Nephron progenitor cell (in vitro differentiated cells): ENCODE results near the gene STK39.

Experiments
- DNase-seq: peaks from one replicate; pipeline ENCODE4 v3.0.0; 2021
- H3K27ac Mint-ChIP-seq: 2 replicates; pipeline ENCODE4 v1.8.0; 2021; ENCODE audit warnings: mild to moderate bottlenecking, moderate library complexity, mixed read lengths
- H3K27me3 Mint-ChIP-seq: 2 replicates; pipeline ENCODE4 v1.8.0; 2021; ENCODE audit warnings: mild to moderate bottlenecking, low read depth, mixed read lengths; ENCODE audit not compliant: poor library complexity
- H3K36me3 Mint-ChIP-seq: 2 replicates; pipeline ENCODE4 v1.8.0; 2021; ENCODE audit warnings: low read depth, mixed read lengths
- H3K4me1 Mint-ChIP-seq: 2 replicates; pipeline ENCODE4 v1.8.0; 2021; ENCODE audit warnings: mixed read lengths
- H3K4me3 Mint-ChIP-seq: 2 replicates; pipeline ENCODE4 v1.8.0; 2021; ENCODE audit warnings: mild to moderate bottlenecking, moderate library complexity, mixed read lengths
- H3K9me3 Mint-ChIP-seq: 2 replicates; pipeline ENCODE4 v1.8.0; 2021; ENCODE audit warnings: mild to moderate bottlenecking, moderate library complexity, mixed read lengths
- TF ChIP-seq, protein P1 (sequence below): fragments of 200-600 bp; sonication (generic); IDR thresholded peaks from 2 replicates; pipeline ENCODE4 v1.5.0; 2021; ENCODE audit warnings: antibody characterized with exemption

STK39 gene

DNA sequence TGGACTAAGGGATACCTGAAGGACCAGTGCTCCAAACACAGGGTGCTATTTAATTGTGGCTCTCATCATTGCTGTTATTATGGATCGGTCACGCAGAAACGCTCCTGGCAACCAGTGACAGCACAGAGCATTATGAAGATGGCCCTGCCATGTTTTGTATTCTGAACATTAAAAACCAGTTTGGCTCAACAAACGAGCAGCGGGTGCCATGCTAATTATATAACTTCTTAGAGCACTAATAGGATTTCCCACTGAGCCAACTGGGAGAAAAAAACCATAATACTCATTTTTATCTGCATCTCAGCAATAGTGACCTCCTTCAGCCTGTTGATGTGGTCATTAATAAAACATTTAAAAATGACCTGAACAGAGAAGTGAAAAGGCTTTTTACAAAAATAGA is 212.8 kb downstream of the STK39 start:
- no peaks in the 10 kb centered on the region for H3K9me3 Mint-ChIP-seq
- peaks cover 24% of the 10 kb centered on the region for H3K36me3 Mint-ChIP-seq
- H3K4me1 Mint-ChIP-seq = no peaks in the 10 kb centered on the region
- TF ChIP-seq, protein P1, sequence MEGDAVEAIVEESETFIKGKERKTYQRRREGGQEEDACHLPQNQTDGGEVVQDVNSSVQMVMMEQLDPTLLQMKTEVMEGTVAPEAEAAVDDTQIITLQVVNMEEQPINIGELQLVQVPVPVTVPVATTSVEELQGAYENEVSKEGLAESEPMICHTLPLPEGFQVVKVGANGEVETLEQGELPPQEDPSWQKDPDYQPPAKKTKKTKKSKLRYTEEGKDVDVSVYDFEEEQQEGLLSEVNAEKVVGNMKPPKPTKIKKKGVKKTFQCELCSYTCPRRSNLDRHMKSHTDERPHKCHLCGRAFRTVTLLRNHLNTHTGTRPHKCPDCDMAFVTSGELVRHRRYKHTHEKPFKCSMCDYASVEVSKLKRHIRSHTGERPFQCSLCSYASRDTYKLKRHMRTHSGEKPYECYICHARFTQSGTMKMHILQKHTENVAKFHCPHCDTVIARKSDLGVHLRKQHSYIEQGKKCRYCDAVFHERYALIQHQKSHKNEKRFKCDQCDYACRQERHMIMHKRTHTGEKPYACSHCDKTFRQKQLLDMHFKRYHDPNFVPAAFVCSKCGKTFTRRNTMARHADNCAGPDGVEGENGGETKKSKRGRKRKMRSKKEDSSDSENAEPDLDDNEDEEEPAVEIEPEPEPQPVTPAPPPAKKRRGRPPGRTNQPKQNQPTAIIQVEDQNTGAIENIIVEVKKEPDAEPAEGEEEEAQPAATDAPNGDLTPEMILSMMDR = no peak
- DNase-seq = no peak
- no peak overlapping the region for H3K4me3 Mint-ChIP-seq
- no peak overlapping the region for H3K27ac Mint-ChIP-seq
- H3K27me3 Mint-ChIP-seq = peaks cover 4% of the 10 kb centered on the region

DNA sequence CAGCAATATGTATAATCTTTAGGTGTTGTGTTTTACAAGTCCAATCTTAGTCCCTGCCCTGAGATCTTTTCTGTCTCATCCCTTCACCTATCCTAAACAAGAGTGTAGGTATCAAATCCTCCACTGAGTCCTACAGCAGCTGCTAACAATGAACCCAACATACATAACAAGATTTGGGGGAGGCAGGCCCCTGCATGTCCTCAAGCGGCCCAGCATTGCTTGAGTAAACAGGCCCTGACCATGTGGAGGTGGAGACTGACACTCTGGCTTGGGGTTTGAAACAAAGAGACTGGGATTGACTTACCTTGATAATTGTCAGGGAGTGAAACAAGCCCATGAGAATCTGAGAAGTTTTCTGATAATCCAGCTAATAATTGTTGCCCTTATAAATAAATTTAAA is 213.4 kb downstream of the STK39 start:
- no peaks in the 10 kb centered on the region for H3K4me1 Mint-ChIP-seq
- no peaks in the 10 kb centered on the region for H3K9me3 Mint-ChIP-seq
- TF ChIP-seq, protein P1 = no peak
- DNase-seq = no peak
- peaks cover 4% of the 10 kb centered on the region for H3K27me3 Mint-ChIP-seq
- H3K27ac Mint-ChIP-seq = peak overlapping the region; percentile 62
- H3K36me3 Mint-ChIP-seq = peaks cover 24% of the 10 kb centered on the region
- H3K4me3 Mint-ChIP-seq = no peak overlapping the region

DNA sequence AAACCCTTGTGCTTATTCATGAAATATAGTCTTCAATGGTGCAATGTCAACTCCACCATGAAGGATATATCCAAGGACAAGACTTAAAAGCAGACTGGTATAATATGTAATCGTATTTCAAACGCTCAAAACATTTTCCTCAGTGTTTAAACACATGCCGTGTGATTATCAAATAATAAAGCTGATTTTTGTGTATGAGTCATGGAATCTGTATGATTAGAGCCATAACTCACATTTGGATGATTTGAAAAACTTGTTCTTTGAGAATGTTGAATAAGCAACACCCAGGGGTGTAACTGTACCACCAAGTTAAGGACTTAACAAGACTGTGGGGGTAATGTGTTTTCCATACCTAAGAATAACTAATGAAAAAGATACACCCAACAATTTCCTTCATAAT is 215.3 kb downstream of the STK39 start:
- H3K27me3 Mint-ChIP-seq = peaks cover 4% of the 10 kb centered on the region
- no peaks in the 10 kb centered on the region for H3K9me3 Mint-ChIP-seq
- no peak for DNase-seq
- peaks cover 24% of the 10 kb centered on the region for H3K36me3 Mint-ChIP-seq
- no peak overlapping the region for H3K27ac Mint-ChIP-seq
- TF ChIP-seq, protein P1 = no peak
- H3K4me3 Mint-ChIP-seq = no peak overlapping the region
- peaks cover 5% of the 10 kb centered on the region for H3K4me1 Mint-ChIP-seq

DNA sequence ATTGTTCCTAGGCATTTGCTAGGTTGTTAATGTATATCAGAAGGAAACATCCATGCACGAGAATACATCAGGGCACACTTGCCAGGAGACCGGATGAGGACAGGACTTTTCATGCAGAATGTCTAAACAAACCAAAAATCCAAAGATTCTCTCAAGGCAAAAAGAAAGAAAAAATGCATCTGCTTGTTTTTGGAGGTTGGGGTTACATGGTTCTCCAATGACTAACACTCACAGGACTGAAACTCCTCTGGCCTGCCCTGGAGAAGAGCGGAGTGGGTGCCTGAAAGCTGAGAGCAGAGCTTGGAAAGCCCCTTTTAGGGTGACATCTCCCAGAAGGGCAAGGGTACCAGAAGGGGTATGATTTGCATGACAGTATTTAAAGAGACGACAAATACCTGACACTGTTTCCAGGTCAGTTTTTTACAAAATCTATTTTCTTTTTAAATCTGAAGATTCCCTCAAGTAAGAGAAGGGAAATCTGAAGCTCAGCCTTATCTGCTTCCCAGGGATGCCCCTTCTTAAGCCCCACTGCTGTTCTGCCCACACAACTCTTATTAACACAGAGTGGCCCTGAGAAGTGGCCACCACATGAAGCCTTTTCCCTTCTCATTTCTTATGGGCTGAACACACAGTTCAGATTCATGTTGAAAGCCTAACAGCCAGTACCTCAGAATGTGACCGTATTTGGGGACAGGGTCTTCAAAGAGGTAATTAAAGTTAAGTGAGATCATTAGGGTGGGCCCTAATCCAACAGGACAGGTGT is 216.4 kb downstream of the STK39 start:
- Mint-ChIP-seq H3K36me3 (peaks cover 26% of the 10 kb centered on the region), H3K4me1 (peaks cover 10% of the 10 kb centered on the region), H3K27me3 (peaks cover 4% of the 10 kb centered on the region), H3K9me3 (no peaks in the 10 kb centered on the region), H3K27ac (no peak overlapping the region), H3K4me3 (no peak overlapping the region)
- TF ChIP-seq, protein P1 = no peak
- DNase-seq = no peak

DNA sequence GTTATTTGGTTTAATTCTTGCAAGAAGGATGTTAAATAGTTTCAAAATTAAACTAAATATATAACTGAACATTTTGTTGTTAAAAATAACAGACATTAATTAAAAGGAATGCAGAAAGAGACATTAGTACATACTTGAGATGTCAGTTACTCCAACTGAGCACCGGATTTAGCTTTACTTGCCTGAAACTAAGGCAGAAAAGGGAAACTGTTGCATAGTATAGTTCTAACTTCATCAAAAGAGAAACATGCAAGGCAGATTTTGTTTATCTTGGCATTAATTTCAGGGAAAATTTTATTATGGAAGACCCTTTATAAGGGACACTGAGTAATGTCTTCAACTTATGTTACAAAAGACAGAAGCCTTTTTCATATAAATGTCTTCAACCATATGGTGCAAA is 218.3 kb downstream of the STK39 start:
- Mint-ChIP-seq H3K9me3 (no peaks in the 10 kb centered on the region), H3K27ac (no peak overlapping the region), H3K27me3 (peaks cover 4% of the 10 kb centered on the region), H3K36me3 (peaks cover 26% of the 10 kb centered on the region), H3K4me3 (no peak overlapping the region), H3K4me1 (peaks cover 16% of the 10 kb centered on the region)
- TF ChIP-seq, protein P1 = no peak
- DNase-seq = no peak

DNA sequence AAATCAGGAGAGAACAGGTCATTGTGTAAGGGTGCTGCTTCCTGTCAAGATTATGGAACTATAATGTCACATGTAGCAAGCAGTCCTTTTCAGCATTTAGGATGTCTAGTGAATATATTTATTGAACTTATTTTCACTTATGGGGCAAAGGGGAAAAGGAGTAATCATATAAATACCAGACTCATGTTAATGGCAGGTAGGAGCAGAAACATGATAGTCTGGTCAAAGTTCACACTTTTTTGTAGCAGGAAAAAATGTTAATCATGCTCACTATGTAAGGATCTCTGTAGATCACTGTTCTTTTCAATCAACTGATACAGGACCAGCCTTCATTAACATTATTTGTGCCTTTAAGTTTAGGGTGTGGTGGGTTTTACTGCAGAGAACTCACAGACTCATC is 219.0 kb downstream of the STK39 start:
- TF ChIP-seq, protein P1 = no peak
- DNase-seq = no peak
- Mint-ChIP-seq H3K9me3 (no peaks in the 10 kb centered on the region), H3K27me3 (peaks cover 4% of the 10 kb centered on the region), H3K36me3 (peaks cover 21% of the 10 kb centered on the region), H3K27ac (no peak overlapping the region), H3K4me1 (peaks cover 16% of the 10 kb centered on the region), H3K4me3 (no peak overlapping the region)
